ENCODE measurements around the gene SLC25A21.

GRCh38 chr14:36998686-36999085 lies 173.7 kb downstream of the SLC25A21 start:
- TF ChIP-seq CTCF (IDR thresholded peaks at IDR 0.05; ENCODE audit: insufficient read depth, low read length, poor library complexity, severe bottlenecking), result no peak
- TF ChIP-seq EZH2phosphoT487 (conservative IDR thresholded peaks at IDR 0.05; ENCODE audit: low read length), result no peak

All from SU-DHL-6 (cell line).